Cardiac atrium fibroblast (primary cell): ENCODE data around the gene LINC00305. TPM values are rescaled to one million over a fixed set of nuclear protein-coding genes. Genes with fewer than 3 reads are reported as not detected.

ENCODE experiments used
- total RNA-seq: library from RNA; depleted of rRNA; stranded (reverse); fragments of >200 nt; gene quantifications from 2 replicates; pipeline ENCODE4 v1.2.3, GENCODE V29; 2015

Gene LINC00305
- not detected in 2 replicates for total RNA-seq

GRCh38 chr18:64148988-64149387 is at the start of gene LINC00305:
Gene LINC00305, minus strand, starts transcription at chr18:64149088.

Other genes with a start within 250 kb of the LINC00305 start
- gene SERPINB10, start 241.1 kb downstream of the LINC00305 start, total RNA-seq: not detected in 2 replicates
- not detected in 2 replicates for gene HMSD, start 199.8 kb downstream of the LINC00305 start, total RNA-seq
- 6.9 and 8.9 TPM in 2 replicates for gene SERPINB8, start 179.0 kb downstream of the LINC00305 start, total RNA-seq